K562 (cell line): Measurements from ENCODE around the gene CHRM1. TPM values are rescaled to one million over a fixed set of nuclear protein-coding genes. Genes with fewer than 3 reads are reported as not detected.

ENCODE experiments used
- ATAC-seq: fragments of 200-7000 bp; cut with Tn5 transposase; 3 replicates; pipeline ENCODE4 v1.9.1; 2020; ENCODE audit warnings: moderate library complexity
- BruUV-seq: library from RNA; stranded (reverse); fragments of 400-500 nt; replicated peaks from 2 replicates; lab custom pipeline; 2021; lab: Mats Ljungman, UMichigan
- CTCF ChIA-PET: fragments of 300-600 bp; formaldehyde crosslinking; extraction: SDS; loops from one replicate; lab custom pipeline; 2021; ENCODE audit warnings: low intra/inter-chr PET ratio; lab: Yijun Ruan, JAX
- POLR2A ChIA-PET: fragments of 300-600, 350-650 bp; sonication (Branson Sonifier 250); formaldehyde crosslinking; extraction: SDS; loops from one replicate; lab custom pipeline; 2021; ENCODE audit warnings: antibody characterized with exemption, inconsistent platforms; lab: Yijun Ruan, JAX
- DNase-seq, 4 experiments: peaks; one replicate each; pipeline versions ENCODE4 v3.0.0 to v3.0.0-alpha.2; 2011 to 2018; ENCODE audit warnings: low spot score in 3 of 4, mixed read lengths in 3 of 4; ENCODE audit errors: extremely low read depth in 1 of 4
- FAIRE-seq: peaks from 2 replicates; lab custom pipeline; 2011; peaks lifted over from hg19 to GRCh38; lab: Jason Lieb, UNC
- H2AFZ ChIP-seq: 2 replicates; pipeline ENCODE4 v1.6.0; 2011; ENCODE audit warnings: low read depth, low read length, control low read depth, inconsistent platforms
- H3K27ac ChIP-seq: fragments of 200-600 bp; 3 replicates; pipeline ENCODE4 v1.8.0; 2011; ENCODE audit warnings: low read depth, mild to moderate bottlenecking, control low read depth, inconsistent platforms, low read length, moderate library complexity, mixed read lengths; ENCODE audit errors: extremely low read depth
- H3K27me3 ChIP-seq, 2 experiments: fragments of 300-600 bp in 1 of 2; 2 replicates in 1 of 2; 3 replicates in 1 of 2; pipeline versions ENCODE4 v1.6.0 to v1.8.0; 2011; ENCODE audit warnings: inconsistent platforms in 2 of 2, low read length in 2 of 2, mild to moderate bottlenecking in 1 of 2, mixed read lengths in 1 of 2, moderate library complexity in 1 of 2; ENCODE audit not compliant: control insufficient read depth in 2 of 2, insufficient read depth in 2 of 2
- H3K36me3 ChIP-seq: fragments of 300-600 bp; 3 replicates; pipeline ENCODE4 v1.8.0; 2011; ENCODE audit warnings: mild to moderate bottlenecking, low read length, inconsistent platforms; ENCODE audit not compliant: control insufficient read depth, insufficient read depth
- H3K4me1 ChIP-seq, 2 experiments: fragments of 200-600 bp in 1 of 2; replicated peaks in 1 of 2; 2 replicates in 1 of 2; 3 replicates in 1 of 2; pipeline versions ENCODE4 v1.5.1 to v1.8.0; 2011; ENCODE audit warnings: inconsistent platforms in 2 of 2, low read length in 2 of 2, mild to moderate bottlenecking in 1 of 2, mixed read lengths in 1 of 2, moderate library complexity in 1 of 2; ENCODE audit not compliant: control insufficient read depth in 2 of 2, insufficient read depth in 2 of 2
- H3K4me2 ChIP-seq: 2 replicates; pipeline ENCODE4 v1.6.1; 2011; ENCODE audit warnings: low read length, control low read depth, inconsistent platforms, mixed read lengths; ENCODE audit not compliant: insufficient read depth
- H3K4me3 ChIP-seq: fragments of 200-600 bp; sonication (generic), shearing (Covaris generic); 2 replicates; pipeline ENCODE4 v1.5.1; 2016; ENCODE audit warnings: control low read depth, inconsistent platforms
- H3K79me2 ChIP-seq: fragments of 200-600 bp; 3 replicates; pipeline ENCODE4 v1.8.0; 2011; ENCODE audit warnings: low read length, inconsistent platforms; ENCODE audit not compliant: control insufficient read depth, insufficient read depth
- H3K9ac ChIP-seq, 2 experiments: 2 replicates each; pipeline versions ENCODE4 v1.6.0 to v1.6.1; 2011; ENCODE audit warnings: low read depth in 2 of 2, low read length in 2 of 2, control low read depth in 1 of 2, inconsistent platforms in 1 of 2, mild to moderate bottlenecking in 1 of 2, mixed read lengths in 1 of 2; ENCODE audit not compliant: insufficient read depth in 1 of 2
- H3K9me1 ChIP-seq: one replicate; pipeline ENCODE4 v1.6.0; 2011; ENCODE audit warnings: inconsistent platforms, mild to moderate bottlenecking, low read length, moderate library complexity; ENCODE audit not compliant: control insufficient read depth, insufficient read depth
- H3K9me3 ChIP-seq: replicated peaks from 2 replicates; pipeline ENCODE4 v1.5.1; 2011; ENCODE audit warnings: low read depth, low read length, inconsistent platforms; ENCODE audit not compliant: control insufficient read depth, insufficient read depth
- H4K20me1 ChIP-seq: replicated peaks from 2 replicates; pipeline ENCODE4 v1.6.1; 2011; ENCODE audit warnings: low read length, inconsistent platforms, mixed read lengths; ENCODE audit not compliant: control insufficient read depth, insufficient read depth
- FOXA1 ChIP-seq: fragments of 450-650 bp; IDR thresholded peaks from 2 replicates; pipeline ENCODE4 v1.6.1; 2016; ENCODE audit warnings: mild to moderate bottlenecking, borderline replicate concordance
- KAT8 ChIP-seq: fragments of 450-650 bp; IDR thresholded peaks from 2 replicates; pipeline ENCODE4 v1.6.1; 2016; ENCODE audit warnings: low read depth, mild to moderate bottlenecking
- NFATC3 ChIP-seq: fragments of 450-650 bp; IDR thresholded peaks from 2 replicates; pipeline ENCODE4 v1.6.1; 2017; ENCODE audit warnings: mild to moderate bottlenecking
- NFRKB ChIP-seq: fragments of 450-650 bp; IDR thresholded peaks from 2 replicates; pipeline ENCODE4 v1.6.1; 2016; ENCODE audit warnings: low read depth
- NFYB ChIP-seq: IDR thresholded peaks from 2 replicates; pipeline ENCODE4 v1.6.1; 2011; ENCODE audit warnings: mild to moderate bottlenecking, moderate library complexity; ENCODE audit not compliant: insufficient read length; ENCODE audit errors: extremely low read depth
- POLR2G ChIP-seq: fragments of 200-400 bp; formaldehyde crosslinking; IDR thresholded peaks from 2 replicates; pipeline ENCODE4 v1.6.1; 2017; ENCODE audit warnings: low read depth, mild to moderate bottlenecking, antibody characterized with exemption, low read length, moderate library complexity
- STAT5B ChIP-seq: fragments of 250-450 bp; sonication (Bioruptor Pico); IDR thresholded peaks from 2 replicates; pipeline ENCODE4 v1.8.0; 2021; ENCODE audit warnings: mild to moderate bottlenecking, inconsistent platforms
- TAF1 ChIP-seq: IDR thresholded peaks from 2 replicates; pipeline ENCODE4 v1.6.1; 2011; ENCODE audit warnings: mild to moderate bottlenecking, low read length, moderate library complexity; ENCODE audit not compliant: insufficient read depth, control insufficient read depth, severe bottlenecking; ENCODE audit errors: extremely low read depth
- TBP ChIP-seq: optimal IDR thresholded peaks from 2 replicates; pipeline ENCODE3; 2011; ENCODE audit warnings: low read depth, low read length, improper control_type of control experiment
- U2AF2 ChIP-seq: fragments of 200-400 bp; formaldehyde crosslinking; optimal IDR thresholded peaks from 2 replicates; pipeline ENCODE3; 2017; ENCODE audit warnings: low read depth, mild to moderate bottlenecking, low read length
- ZBTB33 ChIP-seq: sonication (generic); formaldehyde crosslinking; IDR thresholded peaks from 2 replicates; pipeline ENCODE4 v1.8.1; 2023; ENCODE audit warnings: mild to moderate bottlenecking, missing genetic modification reagents
- ZFPM2 ChIP-seq: fragments of 250-450 bp; sonication (Bioruptor Pico); IDR thresholded peaks from 2 replicates; pipeline ENCODE4 v1.5.1; 2022; ENCODE audit warnings: mild to moderate bottlenecking
- ZNF121 ChIP-seq: sonication (generic); formaldehyde crosslinking; conservative IDR thresholded peaks from 2 replicates; pipeline ENCODE4 v1.8.0; 2022; ENCODE audit warnings: missing genetic modification reagents
- ZNF217 ChIP-seq: sonication (generic); formaldehyde crosslinking; IDR thresholded peaks from 2 replicates; pipeline ENCODE4 v1.8.0; 2022; ENCODE audit warnings: mild to moderate bottlenecking, missing genetic modification reagents
- ZNF3 ChIP-seq: fragments of 250-450 bp; sonication (Bioruptor Pico); IDR thresholded peaks from 2 replicates; pipeline ENCODE4 v1.5.0; 2021; ENCODE audit warnings: mild to moderate bottlenecking, moderate library complexity
- ZNF592 ChIP-seq: fragments of 450-650 bp; IDR thresholded peaks from 2 replicates; pipeline ENCODE4 v1.6.1; 2017; ENCODE audit warnings: antibody characterized with exemption, mild to moderate bottlenecking
- WGBS: fragments of 100-300 bp; shearing (Covaris generic); methylation state at CpG from one replicate; pipeline ENCODE4 v1.1.6; 2016; ENCODE audit warnings: low coverage, mixed read lengths; ENCODE audit not compliant: insufficient coverage; ENCODE audit errors: missing lambda C conversion rate; 5-methylcytosine and 5-hydroxymethylcytosine counted together
- in situ Hi-C: fragments of 300-500 bp; cut with MboI; formaldehyde crosslinking; loops from 4 replicates; pipeline ENCODE4 v1.15.0; 2018; ENCODE audit warnings: inconsistent platforms, mixed read lengths
- intact Hi-C: fragments of 100-400 bp; cut with micrococcal nuclease; formaldehyde crosslinking; loops from 2 replicates; pipeline ENCODE4 v1.14.2; 2022
- polyA plus RNA-seq, 8 experiments: library from polyadenylated mRNA; depleted of rRNA in 4 of 8; stranded (reverse) in 5 of 8; unstranded in 3 of 8; fragments of >200 nt; fragmentation: Nextera tagmentation in 2 of 8; fragmentation: Illumina TruSeq in 1 of 8; extraction: Ambion mirVana in 2 of 8; extraction: Trizol in 1 of 8; gene quantifications; 2 replicates each; pipeline versions ENCODE4 v1.2.1 to v1.2.3, GENCODE V29; 2011 to 2014; ENCODE audit warnings: inconsistent platforms in 1 of 8, missing spikeins in 1 of 8
- total RNA-seq, 7 experiments: library from RNA; depleted of rRNA in 6 of 7; stranded (reverse); fragments of >200 nt in 6 of 7; fragmentation: Illumina TruSeq in 2 of 7; extraction: Trizol in 2 of 7; gene quantifications; 2 replicates each; pipeline versions ENCODE4 v1.2.1 to v1.2.3, GENCODE V29; 2011 to 2021; ENCODE audit warnings: low replicate concordance in 1 of 7

Gene CHRM1
- total and polyA plus RNA-seq, 9 of the 15 experiments (the other 6 are each of a cell fraction or from before 2014, with no cell fraction given), result not detected

- TF ChIP-seq NFRKB, result no peak
- TF ChIP-seq ZFPM2 (CRISPR knock-in tag), result no peak
- no peak for TF ChIP-seq NFATC3
- TF ChIP-seq ZNF3 (CRISPR knock-in tag), result no peak
Observed at GRCh38 chr11:62885137-62885750, 35.9 kb downstream of the CHRM1 start (continued).

GRCh38 chr11:62883673-62884072 is 37.5 kb downstream of the CHRM1 start:
- Histone ChIP-seq H3K9me3 (no peaks in the 10 kb centered on the region), H3K27me3 (no peaks in the 10 kb centered on the region), H4K20me1 (peaks cover 61% of the 10 kb centered on the region), H3K4me2 (peak overlapping the region; percentile 100), H3K79me2 (peaks cover 88% of the 10 kb centered on the region), H3K27ac (peak overlapping the region; percentile 95), H3K9ac (peak overlapping the region; percentile 79 to 100; a peak in 3 of 4 replicates), H3K36me3 (peaks cover 87% of the 10 kb centered on the region), H3K4me3 (peak overlapping the region; percentile 56), H3K9me1 (peaks cover 2% of the 10 kb centered on the region), H3K4me1 (peaks cover 57 to 65% of the 10 kb centered on the region in 2 experiments), H2AFZ (no peak overlapping the region)
- no TSS peak for BruUV-seq
- intact Hi-C loops (loop anchor here (5.0 to 10.0 kb wide), 2 partner anchors 201 to 289 kb away; partner anchors contain the start of gene TUT1), in situ Hi-C loops (no loop called here)
- DNase-seq (no peak), ATAC-seq (no peak), FAIRE-seq (no peak)
- WGBS, result 28% methylated on average over 3 of the region's 3 CpGs
- CTCF ChIA-PET, result interaction anchor here (1.0 kb wide), 1 partner anchor 96 kb away, joined by 3 read pairs; the partner anchor contains the start of gene TMEM179B
- POLR2A ChIA-PET, result interaction anchor here (0.6 to 13.1 kb wide), 11 partner anchors 8 to 109 kb away, joined by 3 to 180 read pairs (median 7); partner anchors contain the start of genes TMEM179B and WDR74
- TF ChIP-seq POLR2G (0 out of 2 replicates have a peak, but pooled peaks have one; percentile 32), ZNF121 (CRISPR knock-in tag) (no peak), NFYB (no peak), TBP (no peak), U2AF2 (no peak), TAF1 (no peak), ZNF217 (CRISPR knock-in tag) (no peak), ZNF592 (no peak), KAT8 (no peak), STAT5B (CRISPR knock-in tag) (no peak), ZBTB33 (no peak), FOXA1 (no peak)
